GM23338 (cell line): ENCODE data around the gene OOEP.

Experiments used
- CREB1 ChIP-seq: fragments of 250-450 bp; sonication (Bioruptor Pico); IDR thresholded peaks from 2 replicates; pipeline ENCODE4 v1.5.0; 2020; ENCODE audit warnings: low read depth, mild to moderate bottlenecking, moderate library complexity
- EZH2 ChIP-seq: fragments of 200-600 bp; sonication (generic); IDR thresholded peaks from one replicate; pipeline ENCODE4 v1.8.0; 2017; ENCODE audit warnings: antibody characterized with exemption, mild to moderate bottlenecking, low read depth; ENCODE audit not compliant: unreplicated experiment
- EZH2phosphoT487 ChIP-seq: fragments of 200-600 bp; sonication (generic); IDR thresholded peaks from one replicate; pipeline ENCODE4 v1.8.1; 2018; ENCODE audit warnings: antibody characterized with exemption; ENCODE audit not compliant: unreplicated experiment
- JUNB ChIP-seq: IDR thresholded peaks from one replicate; pipeline ENCODE4 v1.6.1; 2016; ENCODE audit warnings: antibody characterized with exemption; ENCODE audit not compliant: unreplicated experiment
- POLR2AphosphoS5 ChIP-seq: IDR thresholded peaks from 2 replicates; pipeline ENCODE4 v1.6.1; 2016; ENCODE audit warnings: antibody characterized with exemption, low read depth
- REST ChIP-seq: IDR thresholded peaks from one replicate; pipeline ENCODE4 v1.6.1; 2018; ENCODE audit warnings: antibody characterized with exemption; ENCODE audit not compliant: unreplicated experiment
- STAT1 ChIP-seq: IDR thresholded peaks from one replicate; pipeline ENCODE4 v1.6.1; 2016; ENCODE audit warnings: antibody characterized with exemption; ENCODE audit not compliant: unreplicated experiment
- ZNF331 ChIP-seq: fragments of 250-450 bp; sonication (Bioruptor Pico); IDR thresholded peaks from 2 replicates; pipeline ENCODE4 v1.5.0; 2020; ENCODE audit warnings: low read depth, mild to moderate bottlenecking, moderate library complexity
- ZNF462 ChIP-seq: fragments of 250-450 bp; sonication (Bioruptor Pico); IDR thresholded peaks from 2 replicates; pipeline ENCODE4 v1.5.0; 2020; ENCODE audit warnings: mild to moderate bottlenecking, moderate library complexity
- TF ChIP-seq, protein P1 (sequence below), 2 experiments: fragments of 200-600 bp in 1 of 2; sonication (generic) in 1 of 2; conservative IDR thresholded peaks; 2 replicates each; pipeline versions ENCODE4 v1.5.1 to v1.6.1; 2016 to 2017; ENCODE audit warnings: antibody characterized with exemption in 2 of 2, low read depth in 2 of 2, mild to moderate bottlenecking in 2 of 2, moderate library complexity in 1 of 2
- TF ChIP-seq, protein P2 (sequence below): IDR thresholded peaks from 2 replicates; pipeline ENCODE4 v1.6.1; 2016; ENCODE audit warnings: antibody characterized with exemption

- no peak for TF ChIP-seq EZH2
- TF ChIP-seq, protein P1, sequence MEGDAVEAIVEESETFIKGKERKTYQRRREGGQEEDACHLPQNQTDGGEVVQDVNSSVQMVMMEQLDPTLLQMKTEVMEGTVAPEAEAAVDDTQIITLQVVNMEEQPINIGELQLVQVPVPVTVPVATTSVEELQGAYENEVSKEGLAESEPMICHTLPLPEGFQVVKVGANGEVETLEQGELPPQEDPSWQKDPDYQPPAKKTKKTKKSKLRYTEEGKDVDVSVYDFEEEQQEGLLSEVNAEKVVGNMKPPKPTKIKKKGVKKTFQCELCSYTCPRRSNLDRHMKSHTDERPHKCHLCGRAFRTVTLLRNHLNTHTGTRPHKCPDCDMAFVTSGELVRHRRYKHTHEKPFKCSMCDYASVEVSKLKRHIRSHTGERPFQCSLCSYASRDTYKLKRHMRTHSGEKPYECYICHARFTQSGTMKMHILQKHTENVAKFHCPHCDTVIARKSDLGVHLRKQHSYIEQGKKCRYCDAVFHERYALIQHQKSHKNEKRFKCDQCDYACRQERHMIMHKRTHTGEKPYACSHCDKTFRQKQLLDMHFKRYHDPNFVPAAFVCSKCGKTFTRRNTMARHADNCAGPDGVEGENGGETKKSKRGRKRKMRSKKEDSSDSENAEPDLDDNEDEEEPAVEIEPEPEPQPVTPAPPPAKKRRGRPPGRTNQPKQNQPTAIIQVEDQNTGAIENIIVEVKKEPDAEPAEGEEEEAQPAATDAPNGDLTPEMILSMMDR (conservative IDR thresholded peaks at IDR 0.05; ENCODE audit: low read depth in 2 of 2), result no peak
- TF ChIP-seq JUNB, result no peak
- no peak for TF ChIP-seq POLR2AphosphoS5
- TF ChIP-seq ZNF331 (CRISPR knock-in tag), result no peak
- TF ChIP-seq STAT1, result no peak
- no peak for TF ChIP-seq EZH2phosphoT487
- TF ChIP-seq REST, result no peak
- TF ChIP-seq ZNF462 (CRISPR knock-in tag), result no peak
- TF ChIP-seq CREB1 (CRISPR knock-in tag), result no peak
- TF ChIP-seq, protein P2, sequence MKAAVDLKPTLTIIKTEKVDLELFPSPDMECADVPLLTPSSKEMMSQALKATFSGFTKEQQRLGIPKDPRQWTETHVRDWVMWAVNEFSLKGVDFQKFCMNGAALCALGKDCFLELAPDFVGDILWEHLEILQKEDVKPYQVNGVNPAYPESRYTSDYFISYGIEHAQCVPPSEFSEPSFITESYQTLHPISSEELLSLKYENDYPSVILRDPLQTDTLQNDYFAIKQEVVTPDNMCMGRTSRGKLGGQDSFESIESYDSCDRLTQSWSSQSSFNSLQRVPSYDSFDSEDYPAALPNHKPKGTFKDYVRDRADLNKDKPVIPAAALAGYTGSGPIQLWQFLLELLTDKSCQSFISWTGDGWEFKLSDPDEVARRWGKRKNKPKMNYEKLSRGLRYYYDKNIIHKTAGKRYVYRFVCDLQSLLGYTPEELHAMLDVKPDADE, result no peak
Observed at GRCh38 chr6:73340048-73340447, 29.6 kb downstream of the OOEP start.
